Epithelial cell of esophagus (primary cell): ENCODE results near the gene ZNF451.

ENCODE experiments used
- DNase-seq: peaks from one replicate; pipeline ENCODE4 v3.0.0; 2010; ENCODE audit warnings: low read depth
- H3K4me3 ChIP-seq: 2 replicates; pipeline ENCODE4 v1.5.1; 2011; ENCODE audit warnings: mild to moderate bottlenecking, low read length, control low read depth
- CTCF ChIP-seq: IDR thresholded peaks from 2 replicates; pipeline ENCODE4 v1.5.1; 2011; ENCODE audit warnings: low read depth, mild to moderate bottlenecking, low read length, control low read depth, inconsistent platforms; ENCODE audit not compliant: insufficient read depth; ENCODE audit errors: missing control alignments

Gene ZNF451

GRCh38 chr6:57116776-57117175, 26.8 kb downstream of the ZNF451 start:
- H3K4me3 ChIP-seq, result no peak overlapping the region
- TF ChIP-seq CTCF, result no peak
- no peak for DNase-seq

- no peak for TF ChIP-seq CTCF
Observed at GRCh38 chr6:57117796-57118195, 27.8 kb downstream of the ZNF451 start.

GRCh38 chr6:57123111-57123510, 33.1 kb downstream of the ZNF451 start:
- DNase-seq, result peak; percentile 14
- H3K4me3 ChIP-seq, result no peak overlapping the region
- no peak for TF ChIP-seq CTCF

More at GRCh38 chr6:57117796-57118195, 27.8 kb downstream of the ZNF451 start:
- DNase-seq, result no peak
- no peak overlapping the region for H3K4me3 ChIP-seq

- no peak for DNase-seq
- TF ChIP-seq CTCF, result no peak
- H3K4me3 ChIP-seq, result no peak overlapping the region
Observed at GRCh38 chr6:57127763-57128162, 37.8 kb downstream of the ZNF451 start.

- no peak for DNase-seq
- no peak overlapping the region for H3K4me3 ChIP-seq
- no peak for TF ChIP-seq CTCF
Observed at GRCh38 chr6:57130661-57131177, 40.7 kb downstream of the ZNF451 start.

GRCh38 chr6:57134954-57135353, 45.0 kb downstream of the ZNF451 start:
- TF ChIP-seq CTCF, result no peak
- H3K4me3 ChIP-seq, result no peak overlapping the region
- DNase-seq, result no peak

GRCh38 chr6:57135885-57136284, 45.9 kb downstream of the ZNF451 start:
- no peak for DNase-seq
- H3K4me3 ChIP-seq, result no peak overlapping the region
- no peak for TF ChIP-seq CTCF
